GM20000 (cell line): Measurements from ENCODE around the gene INAFM2.

Source experiments
- DNase-seq: peaks from one replicate; pipeline ENCODE4 v3.0.0; 2012; ENCODE audit warnings: low spot score
- TF ChIP-seq, protein P1 (sequence below): IDR thresholded peaks from 2 replicates; pipeline ENCODE4 v1.5.1; 2012; ENCODE audit warnings: mild to moderate bottlenecking, control low read depth; ENCODE audit errors: extremely low read depth, missing control alignments

Gene INAFM2

DNA sequence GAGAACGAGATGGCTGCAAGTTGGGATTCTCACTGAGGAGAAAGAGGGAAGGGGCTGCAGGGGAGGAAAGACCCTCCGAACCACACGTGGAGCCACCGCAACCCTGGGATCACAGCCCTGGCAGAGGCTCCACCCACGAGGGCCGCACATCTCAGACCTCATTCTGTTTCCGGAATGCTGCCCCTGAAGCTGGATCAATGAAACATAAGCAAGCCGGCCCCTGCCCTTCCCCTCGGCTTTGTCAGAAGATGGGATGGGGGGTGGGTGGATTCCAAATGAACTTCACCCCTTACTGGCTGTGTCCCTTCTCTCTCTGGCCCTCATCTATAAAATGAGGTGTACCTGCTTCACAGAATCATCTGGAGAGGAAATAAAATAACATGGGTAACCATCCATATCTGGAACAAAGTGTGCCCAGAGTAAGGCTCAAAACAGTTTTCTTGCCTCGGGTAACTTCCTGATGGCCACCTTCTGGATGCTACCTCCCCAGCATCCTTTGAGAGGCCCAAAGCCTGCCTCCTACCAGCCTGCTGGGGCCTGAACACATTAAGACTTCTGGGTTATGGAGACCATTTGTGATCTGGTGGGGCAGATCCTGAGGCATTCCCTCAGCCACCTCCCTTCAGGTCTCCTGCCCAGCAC is 21.9 kb downstream of the INAFM2 start:
- TF ChIP-seq, protein P1, sequence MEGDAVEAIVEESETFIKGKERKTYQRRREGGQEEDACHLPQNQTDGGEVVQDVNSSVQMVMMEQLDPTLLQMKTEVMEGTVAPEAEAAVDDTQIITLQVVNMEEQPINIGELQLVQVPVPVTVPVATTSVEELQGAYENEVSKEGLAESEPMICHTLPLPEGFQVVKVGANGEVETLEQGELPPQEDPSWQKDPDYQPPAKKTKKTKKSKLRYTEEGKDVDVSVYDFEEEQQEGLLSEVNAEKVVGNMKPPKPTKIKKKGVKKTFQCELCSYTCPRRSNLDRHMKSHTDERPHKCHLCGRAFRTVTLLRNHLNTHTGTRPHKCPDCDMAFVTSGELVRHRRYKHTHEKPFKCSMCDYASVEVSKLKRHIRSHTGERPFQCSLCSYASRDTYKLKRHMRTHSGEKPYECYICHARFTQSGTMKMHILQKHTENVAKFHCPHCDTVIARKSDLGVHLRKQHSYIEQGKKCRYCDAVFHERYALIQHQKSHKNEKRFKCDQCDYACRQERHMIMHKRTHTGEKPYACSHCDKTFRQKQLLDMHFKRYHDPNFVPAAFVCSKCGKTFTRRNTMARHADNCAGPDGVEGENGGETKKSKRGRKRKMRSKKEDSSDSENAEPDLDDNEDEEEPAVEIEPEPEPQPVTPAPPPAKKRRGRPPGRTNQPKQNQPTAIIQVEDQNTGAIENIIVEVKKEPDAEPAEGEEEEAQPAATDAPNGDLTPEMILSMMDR: no peak
- no peak for DNase-seq

DNA sequence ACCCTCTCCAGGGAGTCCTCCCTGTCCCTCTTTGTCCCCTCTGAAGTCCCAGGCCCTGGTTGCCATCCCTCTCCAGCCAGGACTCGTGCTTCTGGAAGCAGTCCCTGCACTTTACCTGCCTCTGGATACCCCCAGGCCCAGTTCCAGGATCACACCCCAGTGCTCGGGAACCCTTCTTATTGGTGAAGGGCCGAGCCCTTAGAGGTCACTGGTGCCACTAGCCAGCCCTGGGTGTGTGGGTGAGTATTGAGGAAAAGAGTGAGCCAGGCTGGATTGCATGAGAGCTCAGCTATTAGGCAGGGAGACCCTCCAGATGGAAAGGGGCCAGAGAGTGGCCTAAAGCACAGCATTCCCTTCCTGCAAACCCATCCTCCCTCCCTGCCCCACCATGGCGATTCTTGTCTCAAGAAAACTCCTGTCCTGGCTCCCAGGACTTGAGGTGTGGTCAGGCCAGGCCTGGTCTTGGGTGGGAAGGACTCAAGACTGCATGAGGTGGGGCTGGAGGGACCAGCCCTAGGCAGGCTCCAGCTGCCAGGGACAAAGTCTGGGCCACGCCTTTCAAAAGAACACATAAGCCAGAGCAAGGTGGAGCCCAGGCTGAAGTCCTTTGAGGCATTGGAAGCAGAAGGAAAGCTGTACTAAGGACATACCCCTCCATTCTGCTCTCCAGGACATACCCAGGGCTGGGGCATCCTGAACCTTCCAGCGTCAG is 22.5 kb downstream of the INAFM2 start:
- no peak for DNase-seq
- TF ChIP-seq, protein P1: no peak

DNA sequence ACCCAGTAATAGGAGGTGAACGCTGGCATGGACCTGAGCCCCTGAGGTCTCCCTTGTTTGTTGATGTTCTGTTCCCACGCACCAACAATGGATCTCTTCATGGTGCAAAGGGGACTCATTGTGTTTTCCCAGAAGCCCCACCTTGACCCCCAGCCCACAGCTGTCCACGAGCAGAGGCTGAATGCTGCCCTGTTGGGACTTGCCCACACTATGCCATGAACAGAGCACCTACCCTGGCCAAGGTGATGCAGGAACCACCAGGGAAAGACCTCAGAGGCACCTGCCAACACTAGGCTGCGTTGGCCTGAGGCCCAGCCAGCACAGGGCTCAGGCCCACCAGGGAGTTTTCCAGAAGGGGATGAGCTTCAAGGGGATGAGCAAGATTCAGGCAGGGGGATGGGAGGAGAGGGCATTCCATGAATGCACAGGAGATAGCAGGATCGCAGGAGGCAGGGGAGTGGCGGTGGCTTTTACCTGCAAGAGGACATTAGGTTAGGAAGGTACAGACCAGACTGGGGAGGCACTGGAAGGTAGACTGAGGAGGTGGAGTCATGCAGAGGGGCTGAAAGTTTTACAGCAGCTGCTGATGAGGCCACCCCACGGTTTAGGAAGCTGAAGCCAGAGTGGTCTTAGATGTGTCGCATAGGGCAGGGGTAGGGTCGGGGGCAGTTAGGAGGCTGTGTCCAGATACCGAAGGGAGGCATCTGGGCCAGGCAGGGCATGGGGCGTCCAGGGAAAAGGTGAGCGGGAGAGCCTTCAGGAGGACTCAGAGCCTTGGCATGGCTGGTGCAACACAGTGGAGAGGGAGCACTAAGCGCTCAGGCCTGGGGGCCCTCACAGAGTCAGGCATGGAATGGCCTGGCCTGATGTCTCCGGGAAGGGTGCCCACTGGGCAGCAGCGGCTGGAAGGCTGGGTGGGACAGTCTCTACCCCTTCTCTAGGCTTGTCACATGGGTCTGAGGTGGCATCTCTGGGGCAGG is 23.4 kb downstream of the INAFM2 start:
- TF ChIP-seq, protein P1: no peak
- no peak for DNase-seq

DNA sequence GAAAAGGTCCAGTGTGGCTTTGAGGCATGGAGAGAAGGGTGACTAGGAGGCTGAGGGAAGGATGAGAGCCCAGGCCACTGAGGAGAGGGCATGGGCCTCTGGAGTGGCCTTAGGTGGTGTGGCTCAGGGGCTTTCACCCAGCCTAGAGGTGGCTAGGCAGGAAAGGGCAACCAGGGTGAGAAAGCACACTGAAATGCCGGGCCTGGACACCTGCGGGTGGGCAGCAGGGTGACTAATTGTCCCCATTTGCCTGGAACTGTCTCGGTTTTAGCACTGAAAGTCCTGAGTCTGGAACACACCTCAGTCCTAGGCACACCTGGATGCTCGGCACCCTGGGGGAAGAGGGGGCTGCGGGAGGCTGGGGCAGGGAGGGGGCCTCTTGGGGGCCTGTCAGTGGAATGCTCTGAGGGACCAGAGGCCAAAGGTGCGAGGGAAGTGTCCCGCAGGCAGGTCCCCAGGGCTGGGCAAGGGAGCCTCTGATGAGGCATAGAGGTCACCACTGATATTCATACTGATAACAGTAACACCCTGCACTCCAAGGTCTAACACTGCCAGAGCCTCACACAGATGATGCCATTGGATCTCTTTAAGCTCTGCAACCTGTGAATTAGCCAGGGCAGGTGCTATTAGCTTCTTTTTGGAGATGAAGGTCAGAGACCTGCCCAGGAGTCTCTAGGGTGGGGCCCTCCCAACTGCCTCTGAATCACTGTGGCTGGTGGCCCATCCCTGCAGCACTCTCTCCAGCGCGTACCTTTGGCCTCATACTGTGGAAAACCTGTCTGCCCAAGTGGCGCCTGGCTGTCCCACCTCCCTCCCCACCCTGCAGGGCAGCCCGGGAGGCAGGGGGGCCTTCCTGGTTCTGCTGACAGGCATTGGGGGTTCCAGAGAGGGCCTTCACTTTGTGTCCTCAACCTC is 24.3 kb downstream of the INAFM2 start:
- no peak for DNase-seq
- TF ChIP-seq, protein P1: no peak

DNA sequence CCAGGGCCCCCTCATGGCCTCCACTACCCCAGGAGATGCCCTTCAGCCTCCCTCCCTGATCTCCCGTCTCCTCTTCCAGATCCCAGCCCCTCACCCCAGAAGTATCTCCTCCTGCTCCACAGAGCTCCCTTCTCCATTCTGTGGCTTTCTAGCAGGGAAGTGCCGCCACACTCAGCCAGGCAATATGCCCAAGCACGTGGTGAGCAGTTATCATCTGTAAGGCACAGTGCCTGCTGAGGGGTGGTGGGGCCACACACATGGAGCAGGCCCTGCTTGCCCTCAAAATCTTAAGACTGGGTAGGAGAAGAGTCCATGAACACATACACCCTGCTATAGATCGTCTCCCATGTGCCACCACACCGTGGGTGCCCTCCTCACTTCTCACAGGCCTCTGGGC is 25.0 kb downstream of the INAFM2 start:
- DNase-seq: no peak

DNA sequence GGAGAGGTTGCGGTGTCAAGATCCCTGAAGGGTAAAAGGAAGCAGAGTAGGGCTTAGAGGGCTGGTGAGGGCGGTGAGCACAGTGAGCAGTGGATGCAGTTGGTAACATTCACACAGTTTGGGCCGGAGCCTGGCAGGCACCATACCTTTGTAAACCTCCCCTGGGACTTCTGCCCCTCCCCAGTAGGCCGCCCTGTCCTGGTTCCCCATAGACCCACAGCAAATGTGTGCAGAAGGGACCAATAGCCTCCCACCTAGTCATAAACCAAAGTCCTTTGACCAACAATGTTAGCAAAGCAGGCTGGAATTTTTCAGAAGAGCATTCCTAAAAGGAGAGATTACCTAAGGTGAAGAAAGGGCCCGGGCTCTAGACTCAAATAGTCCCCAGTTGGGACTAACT is 25.7 kb downstream of the INAFM2 start:
- TF ChIP-seq, protein P1: no peak
- DNase-seq: no peak

More for the DNA sequence above, 25.0 kb downstream of the INAFM2 start:
- TF ChIP-seq, protein P1: no peak
